Tibial artery (tissue), 4 donors: ENCODE data around the gene XNDC1N.

Source experiments
- DNase-seq, 2 donors: peaks; one replicate each; pipeline ENCODE4 v3.0.0-alpha.2; 2019
- H3K27ac ChIP-seq, 2 donors: fragments of 200-600 bp; sonication (generic) in 1 of 2; 1 replicate in 1 of 2; 2 replicates in 1 of 2; pipeline ENCODE4 v1.5.1; 2018 to 2019; ENCODE audit warnings: mild to moderate bottlenecking in 1 of 2
- H3K27me3 ChIP-seq, 2 donors: fragments of 200-600 bp; sonication (generic) in 1 of 2; one replicate each; pipeline versions ENCODE4 v1.5.1 to v1.6.0; 2016 to 2019
- H3K36me3 ChIP-seq, 3 donors: fragments of 200-600 bp; sonication (generic) in 2 of 3; one replicate each; pipeline ENCODE4 v1.5.1; 2016 to 2019; ENCODE audit warnings: mild to moderate bottlenecking in 2 of 3
- H3K4me1 ChIP-seq, 4 donors: fragments of 200-600 bp; sonication (generic) in 2 of 4; 1 replicate in 3 of 4; 2 replicates in 1 of 4; pipeline ENCODE4 v1.5.1; 2016 to 2019
- H3K4me3 ChIP-seq, 2 donors: fragments of 200-600 bp; sonication (generic) in 1 of 2; 1 replicate in 1 of 2; 2 replicates in 1 of 2; pipeline ENCODE4 v1.5.1; 2018 to 2019; ENCODE audit warnings: mild to moderate bottlenecking in 2 of 2
- H3K9me3 ChIP-seq, 3 donors: fragments of 200-600 bp; sonication (generic) in 1 of 3; one replicate each; pipeline ENCODE4 v1.5.1; 2016 to 2019
- intact Hi-C: fragments of 100-400 bp; cut with DNase I; formaldehyde crosslinking; loops from one replicate; pipeline ENCODE4 v1.15.0; 2023; ENCODE audit warnings: low total_unique reads
- TF ChIP-seq, protein P1 (sequence below), 2 experiments: fragments of 200-600 bp in 1 of 2; fragments of 450-650 bp in 1 of 2; IDR thresholded peaks; one replicate each; pipeline ENCODE4 v1.5.1; 2017 to 2019; ENCODE audit warnings: antibody characterized with exemption in 2 of 2, mild to moderate bottlenecking in 1 of 2, moderate library complexity in 1 of 2

XNDC1N gene

DNA sequence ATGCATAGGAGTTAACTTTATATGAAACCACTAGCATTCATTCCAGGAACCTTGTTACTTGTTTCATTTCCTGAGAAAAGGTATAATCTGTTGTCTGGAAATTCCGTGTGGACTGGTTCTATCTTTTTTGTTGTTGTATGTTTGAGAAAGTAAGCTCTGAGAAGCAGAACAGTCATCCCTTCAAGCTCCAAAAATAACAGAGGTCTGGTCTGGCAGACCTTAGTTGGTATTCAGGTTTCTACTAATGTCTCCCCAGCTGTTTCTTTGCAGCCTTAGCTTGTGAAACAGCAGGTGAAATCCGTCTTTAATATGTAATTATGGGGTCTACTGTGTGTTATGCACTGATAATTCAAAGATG is 2.8 kb upstream of the XNDC1N start:
- intact Hi-C loops, result no loop called here
- peak overlapping the region; percentile 27 to 41 for H3K27ac ChIP-seq
- no peak for DNase-seq

DNA sequence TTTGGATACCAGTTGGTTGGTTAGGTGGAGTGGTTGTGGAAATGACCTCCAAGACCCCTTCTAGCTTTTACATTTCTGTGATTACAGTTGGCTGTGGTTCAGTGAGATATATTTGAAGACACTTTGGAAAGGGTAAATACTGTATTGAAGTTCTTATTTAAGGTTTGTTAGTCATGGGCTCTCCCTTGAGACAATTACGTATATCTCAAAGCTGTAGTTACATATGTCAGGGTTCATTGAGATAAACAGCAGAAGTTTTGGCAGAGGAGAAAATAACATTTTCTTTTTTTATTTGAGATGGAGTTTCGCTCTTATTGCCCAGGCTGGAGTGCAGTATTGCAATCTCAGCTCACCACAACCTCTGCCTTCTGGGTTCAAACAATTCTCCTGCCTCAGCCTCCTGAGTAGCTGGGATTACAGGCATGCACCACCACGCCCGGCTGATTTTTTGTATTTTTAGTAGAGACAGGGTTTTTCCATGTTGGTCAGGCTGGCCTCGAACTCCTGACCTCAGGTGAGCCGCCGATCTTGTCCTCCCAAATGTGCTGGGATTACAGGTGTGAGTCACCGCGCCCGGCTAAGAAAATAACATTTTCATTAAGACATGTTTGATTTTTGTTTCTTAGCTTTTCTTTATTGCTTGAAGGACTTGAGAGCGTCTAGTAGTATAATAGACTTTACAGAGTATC is 2.3 kb upstream of the XNDC1N start:
- no peaks in the 10 kb centered on the region for H3K9me3 ChIP-seq
- H3K4me1 ChIP-seq, result peaks cover 0 to 61% (median 50%) of the 10 kb centered on the region in 4 donors
- peak overlapping the region; percentile 27 to 41 for H3K27ac ChIP-seq
- H3K27me3 ChIP-seq, result no peaks in the 10 kb centered on the region
- DNase-seq, result no peak
- TF ChIP-seq, protein P1, sequence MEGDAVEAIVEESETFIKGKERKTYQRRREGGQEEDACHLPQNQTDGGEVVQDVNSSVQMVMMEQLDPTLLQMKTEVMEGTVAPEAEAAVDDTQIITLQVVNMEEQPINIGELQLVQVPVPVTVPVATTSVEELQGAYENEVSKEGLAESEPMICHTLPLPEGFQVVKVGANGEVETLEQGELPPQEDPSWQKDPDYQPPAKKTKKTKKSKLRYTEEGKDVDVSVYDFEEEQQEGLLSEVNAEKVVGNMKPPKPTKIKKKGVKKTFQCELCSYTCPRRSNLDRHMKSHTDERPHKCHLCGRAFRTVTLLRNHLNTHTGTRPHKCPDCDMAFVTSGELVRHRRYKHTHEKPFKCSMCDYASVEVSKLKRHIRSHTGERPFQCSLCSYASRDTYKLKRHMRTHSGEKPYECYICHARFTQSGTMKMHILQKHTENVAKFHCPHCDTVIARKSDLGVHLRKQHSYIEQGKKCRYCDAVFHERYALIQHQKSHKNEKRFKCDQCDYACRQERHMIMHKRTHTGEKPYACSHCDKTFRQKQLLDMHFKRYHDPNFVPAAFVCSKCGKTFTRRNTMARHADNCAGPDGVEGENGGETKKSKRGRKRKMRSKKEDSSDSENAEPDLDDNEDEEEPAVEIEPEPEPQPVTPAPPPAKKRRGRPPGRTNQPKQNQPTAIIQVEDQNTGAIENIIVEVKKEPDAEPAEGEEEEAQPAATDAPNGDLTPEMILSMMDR (IDR thresholded peaks at IDR 0.05), result no peak
- intact Hi-C loops, result no loop called here
- peaks cover 0 to 3% (median 0%) of the 10 kb centered on the region in 3 donors for H3K36me3 ChIP-seq
- peak overlapping the region; percentile 74 to 92 for H3K4me3 ChIP-seq

More for the DNA sequence above, 2.8 kb upstream of the XNDC1N start:
- Histone ChIP-seq H3K36me3 (no peaks in the 10 kb centered on the region), H3K4me3 (no peak overlapping the region), H3K4me1 (peaks cover 0 to 62% (median 50%) of the 10 kb centered on the region in 4 donors), H3K27me3 (no peaks in the 10 kb centered on the region), H3K9me3 (no peaks in the 10 kb centered on the region)
- TF ChIP-seq, protein P1 (IDR thresholded peaks at IDR 0.05), result no peak

DNA sequence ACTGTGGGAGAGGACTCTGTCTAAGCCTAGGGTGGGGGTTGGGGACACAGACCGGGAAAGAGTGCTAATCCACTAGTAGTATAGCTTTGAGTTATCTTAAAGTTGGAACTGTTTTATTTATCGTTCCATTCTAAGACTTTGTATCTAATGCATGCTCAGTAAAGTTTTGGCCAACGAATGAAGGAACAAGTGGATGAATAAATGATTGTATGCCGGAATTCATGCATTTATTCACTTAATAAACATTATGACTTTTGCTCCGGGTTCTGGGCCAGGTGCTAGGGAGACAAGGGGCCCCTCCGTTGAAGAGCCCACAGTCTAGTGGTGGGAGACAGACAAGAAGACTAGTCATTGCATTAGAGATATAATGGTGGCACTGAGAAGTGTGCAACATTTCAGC is 1.1 kb upstream of the XNDC1N start:
- H3K4me3 ChIP-seq, result peak overlapping the region; percentile 74 to 92
- no peaks in the 10 kb centered on the region for H3K9me3 ChIP-seq
- peaks cover 0 to 10% (median 0%) of the 10 kb centered on the region in 3 donors for H3K36me3 ChIP-seq
- no peaks in the 10 kb centered on the region for H3K27me3 ChIP-seq
- TF ChIP-seq, protein P1 (IDR thresholded peaks at IDR 0.05), result no peak
- intact Hi-C loops, result no loop called here
- peaks cover 0 to 56% (median 49%) of the 10 kb centered on the region in 4 donors for H3K4me1 ChIP-seq
- peak overlapping the region; percentile 88 to 90 for H3K27ac ChIP-seq
- DNase-seq, result no peak

DNA sequence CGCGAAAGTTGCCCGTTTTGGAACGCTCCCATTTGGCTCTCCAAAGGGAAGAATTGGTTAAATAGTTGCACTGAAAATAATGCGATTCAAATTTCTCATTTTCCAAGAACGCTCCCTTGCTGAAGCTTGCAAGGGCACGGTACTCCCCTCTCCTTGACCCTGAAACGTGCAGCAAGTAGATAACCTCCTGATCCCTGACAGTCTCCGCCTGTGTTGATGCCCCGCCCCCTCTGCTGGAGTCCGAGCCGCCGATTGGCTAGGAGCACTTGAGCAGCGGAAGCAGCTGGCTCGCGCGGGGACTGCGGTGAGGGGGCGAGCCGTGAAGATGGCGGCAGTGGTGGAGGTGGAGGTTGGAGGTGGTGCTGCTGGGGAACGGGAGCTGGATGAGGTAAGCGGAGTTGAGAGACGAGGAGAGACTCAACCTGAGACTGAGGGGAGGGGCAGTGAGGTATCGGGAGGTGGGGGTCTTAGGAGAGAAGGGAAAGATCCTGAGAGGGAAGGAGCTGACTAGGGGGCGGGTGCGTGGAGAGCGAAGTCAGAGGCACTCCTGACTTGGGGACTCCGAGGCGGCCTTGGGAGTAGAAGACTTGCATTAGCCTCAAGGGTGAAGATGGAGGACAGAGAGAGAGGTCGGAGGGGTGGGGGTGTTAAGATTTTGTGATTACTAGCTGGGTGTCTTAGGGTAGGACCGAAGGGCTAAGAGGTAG is 496 bp upstream of the XNDC1N start, which contains the start of gene RNF121:
Gene RNF121 (plus strand): TSS at position 310 of the 707 bp plus-strand sequence. CDS start 16 bp downstream, at position 326.
- peaks cover 0 to 50% (median 46%) of the 10 kb centered on the region in 4 donors for H3K4me1 ChIP-seq
- intact Hi-C loops, result no loop called here
- DNase-seq, result peak; percentile 98 to 99
- H3K4me3 ChIP-seq, result peak within 1 kb of the TSS; percentile 74 to 92
- peak within 1 kb of the TSS; percentile 88 to 90 for H3K27ac ChIP-seq
- TF ChIP-seq, protein P1 (IDR thresholded peaks at IDR 0.05), result no peak
- H3K9me3 ChIP-seq, result no peaks in the 10 kb centered on the region
- H3K27me3 ChIP-seq, result no peaks in the 10 kb centered on the region
- H3K36me3 ChIP-seq, result peaks cover 0 to 10% (median 0%) of the 10 kb centered on the region in 3 donors

DNA sequence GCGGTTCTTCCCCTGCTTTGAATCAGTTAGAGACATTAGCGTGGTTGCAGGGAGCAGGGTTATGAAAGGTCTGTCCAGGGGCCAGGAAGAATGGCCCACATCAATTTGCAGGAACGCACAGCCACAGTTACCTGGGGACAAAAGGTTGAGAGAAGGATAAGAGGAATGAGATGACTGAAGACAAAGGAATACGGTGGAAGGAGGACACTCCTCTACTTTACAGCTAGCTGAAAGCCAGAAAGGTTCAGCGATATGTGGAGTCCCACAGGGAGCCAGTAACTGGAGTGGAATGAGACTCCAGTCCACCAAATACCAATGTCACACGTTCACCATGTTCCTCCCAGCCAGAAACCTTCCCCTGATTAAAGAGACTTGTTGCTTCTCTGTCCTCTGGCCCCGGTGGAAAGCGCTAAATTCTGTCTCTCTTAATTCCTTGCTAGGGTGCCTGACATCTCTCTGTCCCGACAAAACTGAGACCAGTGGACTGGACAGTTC is 10.7 kb downstream of the XNDC1N start:
- TF ChIP-seq, protein P1 (IDR thresholded peaks at IDR 0.05), result no peak
- Histone ChIP-seq H3K4me1 (no peaks in the 10 kb centered on the region), H3K27me3 (no peaks in the 10 kb centered on the region), H3K9me3 (no peaks in the 10 kb centered on the region), H3K36me3 (peaks cover 48 to 64% (median 54%) of the 10 kb centered on the region in 3 donors), H3K4me3 (no peak overlapping the region), H3K27ac (no peak overlapping the region)
- intact Hi-C loops, result no loop called here
- DNase-seq, result no peak
